ENCODE data around the gene SLFNL1. TPM values are rescaled to one million over a fixed set of nuclear protein-coding genes. Genes with fewer than 3 reads are reported as not detected.

Gene SLFNL1
- not detected for polyA plus RNA-seq (2013, experiment 1 of 2)
- polyA plus RNA-seq (2013, experiment 2 of 2) = not detected

- DNase-seq = peak; percentile 79
Measured at GRCh38 chr1:41021526-41022308, at the start of gene SLFNL1. Gene SLFNL1 (minus strand): TSS chr1:41021725. CDS start chr1:41020660, 1,065 bp downstream.

GRCh38 chr1:41056907-41057306, 35.4 kb upstream of the SLFNL1 start:
- Histone ChIP-seq H3K4me1 (ENCODE audit: control insufficient read depth, low read depth, low read length) (no peaks in the 10 kb centered on the region), H4K8ac (ENCODE audit: low read depth, low read length) (no peak overlapping the region), H3K36me3 (ENCODE audit: control insufficient read depth, insufficient read depth, low read length) (no peaks in the 10 kb centered on the region), H2AK5ac (ENCODE audit: low read length) (no peak overlapping the region), H3K79me2 (ENCODE audit: control insufficient read depth, insufficient read depth, low read length) (no peaks in the 10 kb centered on the region), H3K4me3 (ENCODE audit: low read length) (no peak overlapping the region), H3K27ac (ENCODE audit: low read depth, low read length) (no peak overlapping the region), H2BK15ac (replicated peaks; ENCODE audit: low read depth) (no peak overlapping the region), H2BK5ac (ENCODE audit: low read length) (no peak overlapping the region), H4K5ac (ENCODE audit: low read length) (no peak overlapping the region), H2BK120ac (ENCODE audit: low read depth, low read length) (no peak overlapping the region), H3K79me1 (ENCODE audit: low read length) (no peaks in the 10 kb centered on the region), H3K27me3 (ENCODE audit: insufficient read depth, low read length, poor library complexity) (no peaks in the 10 kb centered on the region), H3K4ac (ENCODE audit: low read depth, low read length) (no peak overlapping the region), H3K23ac (ENCODE audit: low read length) (no peak overlapping the region), H3K18ac (ENCODE audit: low read length) (no peak overlapping the region), H3K9ac (ENCODE audit: low read length) (no peak overlapping the region), H3K4me2 (ENCODE audit: low read length) (no peak overlapping the region), H3K56ac (ENCODE audit: low read length) (no peak overlapping the region)
- WGBS (ENCODE audit: extremely low coverage, insufficient coverage, low lambda C conversion rate) = no CpG with 5 or more reads among the region's 5 CpGs
- peak; percentile 45 for DNase-seq

More at GRCh38 chr1:41021526-41022308, at the start of gene SLFNL1:
- Histone ChIP-seq H3K18ac (ENCODE audit: low read length) (no peak within 1 kb of the TSS), H2BK5ac (ENCODE audit: low read length) (no peak within 1 kb of the TSS), H3K56ac (ENCODE audit: low read length) (peak within 1 kb of the TSS; percentile 39), H3K23ac (ENCODE audit: low read length) (no peak within 1 kb of the TSS), H3K79me2 (ENCODE audit: control insufficient read depth, insufficient read depth, low read length) (no peaks in the 10 kb centered on the region), H3K36me3 (ENCODE audit: control insufficient read depth, insufficient read depth, low read length) (no peaks in the 10 kb centered on the region), H3K79me1 (ENCODE audit: low read length) (no peaks in the 10 kb centered on the region), H4K8ac (ENCODE audit: low read depth, low read length) (no peak within 1 kb of the TSS), H3K4me2 (ENCODE audit: low read length) (no peak within 1 kb of the TSS), H3K27me3 (ENCODE audit: insufficient read depth, low read length, poor library complexity) (no peaks in the 10 kb centered on the region), H3K4me1 (ENCODE audit: control insufficient read depth, low read depth, low read length) (no peaks in the 10 kb centered on the region), H4K5ac (ENCODE audit: low read length) (no peak within 1 kb of the TSS), H3K27ac (ENCODE audit: low read depth, low read length) (no peak within 1 kb of the TSS), H3K9ac (ENCODE audit: low read length) (no peak within 1 kb of the TSS), H2BK15ac (replicated peaks; ENCODE audit: low read depth) (no peak within 1 kb of the TSS), H2AK5ac (ENCODE audit: low read length) (no peak within 1 kb of the TSS), H3K4me3 (ENCODE audit: low read length) (no peak within 1 kb of the TSS), H3K4ac (ENCODE audit: low read depth, low read length) (no peak within 1 kb of the TSS), H2BK120ac (ENCODE audit: low read depth, low read length) (no peak within 1 kb of the TSS)
- WGBS (ENCODE audit: extremely low coverage, insufficient coverage, low lambda C conversion rate) = no CpG with 5 or more reads among the region's 12 CpGs

DNA sequence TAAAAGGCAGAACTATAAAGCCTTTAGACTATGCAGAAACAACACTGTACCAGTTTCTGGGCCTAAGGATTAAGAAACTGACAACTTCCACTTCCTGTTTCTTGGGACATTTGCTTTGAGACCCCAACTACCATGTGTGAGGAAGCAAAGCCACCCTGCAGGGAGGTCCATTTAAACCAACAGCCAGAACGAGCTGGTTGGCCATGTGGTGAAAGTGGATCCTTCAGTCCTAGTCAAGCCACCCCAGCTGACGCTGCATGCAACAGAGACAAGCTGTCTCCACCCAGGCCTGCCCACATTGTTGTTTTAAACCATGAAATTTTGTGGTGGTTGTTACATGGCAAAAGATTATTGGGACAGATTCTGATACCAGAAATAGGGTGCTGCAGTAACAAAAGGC, 31.8 kb upstream of the SLFNL1 start:
- H3K36me3 ChIP-seq (ENCODE audit: control insufficient read depth, insufficient read depth, low read length) = no peaks in the 10 kb centered on the region
- DNase-seq = peak; percentile 20

DNA sequence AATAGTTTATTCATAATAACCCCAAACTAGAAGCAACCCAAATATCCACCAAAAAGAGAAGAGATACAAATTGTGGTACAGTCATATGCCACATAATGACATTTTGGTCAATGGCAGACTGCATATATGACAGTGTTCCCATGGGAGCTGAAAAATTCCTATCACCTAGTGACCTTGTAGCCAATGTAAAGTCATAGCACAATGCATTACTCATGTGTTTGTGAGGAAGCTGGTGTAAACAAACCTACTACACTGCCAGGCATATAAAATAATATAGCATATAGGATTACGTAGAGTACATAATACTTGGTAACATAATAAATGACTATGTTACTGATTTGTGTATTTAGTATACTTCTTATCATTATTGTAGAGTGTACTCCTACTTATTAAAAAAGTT, 29.5 kb upstream of the SLFNL1 start:
- Histone ChIP-seq H3K4me1 (ENCODE audit: control insufficient read depth, low read depth, low read length) (no peaks in the 10 kb centered on the region), H3K9ac (ENCODE audit: low read length) (no peak overlapping the region), H3K4me2 (ENCODE audit: low read length) (no peak overlapping the region), H2BK15ac (replicated peaks; ENCODE audit: low read depth) (no peak overlapping the region), H2BK5ac (ENCODE audit: low read length) (no peak overlapping the region), H3K18ac (ENCODE audit: low read length) (no peak overlapping the region), H3K79me2 (ENCODE audit: control insufficient read depth, insufficient read depth, low read length) (no peaks in the 10 kb centered on the region), H3K79me1 (ENCODE audit: low read length) (no peaks in the 10 kb centered on the region), H2BK120ac (ENCODE audit: low read depth, low read length) (no peak overlapping the region), H3K56ac (ENCODE audit: low read length) (no peak overlapping the region), H4K5ac (ENCODE audit: low read length) (no peak overlapping the region), H3K23ac (ENCODE audit: low read length) (no peak overlapping the region), H3K27ac (ENCODE audit: low read depth, low read length) (no peak overlapping the region), H4K8ac (ENCODE audit: low read depth, low read length) (no peak overlapping the region), H3K4me3 (ENCODE audit: low read length) (no peak overlapping the region), H3K4ac (ENCODE audit: low read depth, low read length) (no peak overlapping the region), H3K36me3 (ENCODE audit: control insufficient read depth, insufficient read depth, low read length) (no peaks in the 10 kb centered on the region), H3K27me3 (ENCODE audit: insufficient read depth, low read length, poor library complexity) (no peaks in the 10 kb centered on the region), H2AK5ac (ENCODE audit: low read length) (no peak overlapping the region)
- no peak for DNase-seq
- no CpG with 5 or more reads among the region's 1 CpG for WGBS (ENCODE audit: extremely low coverage, insufficient coverage, low lambda C conversion rate)

More for the DNA sequence above, 31.8 kb upstream of the SLFNL1 start:
- Histone ChIP-seq H3K56ac (ENCODE audit: low read length) (no peak overlapping the region), H3K27me3 (ENCODE audit: insufficient read depth, low read length, poor library complexity) (no peaks in the 10 kb centered on the region), H3K27ac (ENCODE audit: low read depth, low read length) (no peak overlapping the region), H3K18ac (ENCODE audit: low read length) (no peak overlapping the region), H3K79me2 (ENCODE audit: control insufficient read depth, insufficient read depth, low read length) (no peaks in the 10 kb centered on the region), H3K23ac (ENCODE audit: low read length) (no peak overlapping the region), H2AK5ac (ENCODE audit: low read length) (no peak overlapping the region), H4K8ac (ENCODE audit: low read depth, low read length) (no peak overlapping the region), H3K4me2 (ENCODE audit: low read length) (no peak overlapping the region), H4K5ac (ENCODE audit: low read length) (no peak overlapping the region), H3K9ac (ENCODE audit: low read length) (no peak overlapping the region), H3K79me1 (ENCODE audit: low read length) (no peaks in the 10 kb centered on the region), H2BK15ac (replicated peaks; ENCODE audit: low read depth) (no peak overlapping the region), H2BK120ac (ENCODE audit: low read depth, low read length) (no peak overlapping the region), H3K4me3 (ENCODE audit: low read length) (no peak overlapping the region), H3K4me1 (ENCODE audit: control insufficient read depth, low read depth, low read length) (no peaks in the 10 kb centered on the region), H2BK5ac (ENCODE audit: low read length) (no peak overlapping the region), H3K4ac (ENCODE audit: low read depth, low read length) (no peak overlapping the region)
- no CpG with 5 or more reads among the region's 2 CpGs for WGBS (ENCODE audit: extremely low coverage, insufficient coverage, low lambda C conversion rate)

DNA sequence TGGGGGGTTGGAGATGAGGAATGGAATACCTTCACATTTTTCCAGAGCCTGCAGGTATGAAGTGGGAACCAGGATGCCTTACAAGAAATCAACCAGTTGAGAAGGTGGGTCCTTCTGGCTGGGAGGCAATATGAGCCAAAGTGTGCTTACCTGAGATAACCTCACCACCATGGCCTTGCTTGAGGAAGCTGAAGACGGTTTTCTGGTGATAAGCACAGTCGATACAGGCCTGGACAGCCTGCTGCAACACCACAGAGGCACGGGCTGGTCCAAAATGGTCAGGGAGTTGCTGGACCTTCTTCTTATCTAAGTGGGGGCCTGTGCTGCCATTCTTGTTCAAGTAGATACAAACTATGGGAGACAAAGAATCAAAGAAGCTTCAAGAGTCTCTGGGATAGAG, 27.0 kb upstream of the SLFNL1 start:
- no peak overlapping the region for H3K9ac ChIP-seq (ENCODE audit: low read length)
- no peak overlapping the region for H3K18ac ChIP-seq (ENCODE audit: low read length)
- no peak overlapping the region for H3K4ac ChIP-seq (ENCODE audit: low read depth, low read length)
- H3K56ac ChIP-seq (ENCODE audit: low read length) = no peak overlapping the region
- H4K5ac ChIP-seq (ENCODE audit: low read length) = no peak overlapping the region
- H2BK120ac ChIP-seq (ENCODE audit: low read depth, low read length) = no peak overlapping the region
- no peak overlapping the region for H3K4me3 ChIP-seq (ENCODE audit: low read length)
- no peaks in the 10 kb centered on the region for H3K36me3 ChIP-seq (ENCODE audit: control insufficient read depth, insufficient read depth, low read length)
- H3K27ac ChIP-seq (ENCODE audit: low read depth, low read length) = no peak overlapping the region
- no peaks in the 10 kb centered on the region for H3K79me2 ChIP-seq (ENCODE audit: control insufficient read depth, insufficient read depth, low read length)
- H3K4me2 ChIP-seq (ENCODE audit: low read length) = no peak overlapping the region
- no peaks in the 10 kb centered on the region for H3K79me1 ChIP-seq (ENCODE audit: low read length)
- no CpG with 5 or more reads among the region's 3 CpGs for WGBS (ENCODE audit: extremely low coverage, insufficient coverage, low lambda C conversion rate)
- no peak overlapping the region for H2BK5ac ChIP-seq (ENCODE audit: low read length)
- peaks cover 3% of the 10 kb centered on the region for H3K4me1 ChIP-seq (ENCODE audit: control insufficient read depth, low read depth, low read length)
- H2AK5ac ChIP-seq (ENCODE audit: low read length) = no peak overlapping the region
- no peak overlapping the region for H3K23ac ChIP-seq (ENCODE audit: low read length)
- DNase-seq = no peak
- H3K27me3 ChIP-seq (ENCODE audit: insufficient read depth, low read length, poor library complexity) = no peaks in the 10 kb centered on the region
- no peak overlapping the region for H2BK15ac ChIP-seq (replicated peaks; ENCODE audit: low read depth)
- no peak overlapping the region for H4K8ac ChIP-seq (ENCODE audit: low read depth, low read length)
